AG20443 (cell line): ENCODE measurements around the gene CDK14.
"Not testable (repeated sequence)": the region's sequence is repeated elsewhere in the genome, so short reads cannot be mapped to it uniquely, and the experiment has no call there.

Experiments
- DNase-seq: peaks from one replicate; pipeline ENCODE4 v3.0.0; 2012; ENCODE audit warnings: low spot score, mixed read lengths

Gene CDK14

DNA sequence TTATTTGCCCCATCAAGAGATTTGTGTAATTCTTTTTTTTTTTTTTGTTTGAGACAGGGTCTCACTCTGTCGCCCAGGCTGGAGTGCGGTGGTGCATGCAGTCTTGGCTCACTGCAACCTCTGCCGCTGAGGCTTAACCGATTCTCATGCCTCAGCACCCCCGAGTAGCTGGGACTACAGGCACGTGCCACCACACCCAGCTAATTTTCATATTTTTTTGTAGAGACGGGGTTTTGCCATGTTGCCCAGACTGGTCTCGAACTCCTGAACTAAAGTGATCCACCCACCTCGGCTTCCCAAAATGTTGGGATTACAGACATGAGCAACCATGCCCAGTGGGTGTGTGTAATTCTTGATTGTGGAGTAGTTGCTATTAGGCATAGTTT lies 161.4 kb downstream of the CDK14 start:
- not testable (repeated sequence) for DNase-seq

DNA sequence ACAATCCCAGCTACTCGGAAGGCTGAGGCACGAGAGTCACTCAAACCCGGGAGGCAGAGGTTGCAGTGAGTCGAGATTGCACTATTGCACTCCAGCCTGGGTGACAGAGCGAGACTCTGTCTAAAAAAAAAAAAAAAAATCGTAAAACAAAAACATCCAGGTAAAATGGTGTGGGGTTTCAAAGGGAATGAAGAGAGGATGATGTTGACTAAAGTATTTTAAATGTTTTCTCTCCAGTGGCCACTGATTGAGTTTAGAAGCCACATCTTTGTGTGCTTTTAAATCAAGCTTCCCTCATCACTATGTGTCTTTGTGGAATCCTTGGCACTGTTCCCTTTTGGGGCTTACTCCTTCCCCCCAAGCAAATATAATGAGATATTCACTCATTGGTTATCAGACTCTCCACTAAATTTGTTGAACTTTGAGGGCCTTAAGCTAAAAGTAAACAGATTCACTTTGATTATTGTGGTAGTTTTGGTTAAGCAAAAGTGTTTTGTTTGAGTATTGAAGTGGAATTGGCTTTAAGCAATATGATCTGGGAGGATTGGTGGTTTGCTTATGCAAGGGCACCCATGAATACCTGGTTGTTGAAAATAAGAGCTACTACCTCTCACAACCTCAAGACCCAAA lies 162.9 kb downstream of the CDK14 start:
- DNase-seq = no peak

- no peak for DNase-seq
Measured at GRCh38 chr7:90759710-90760109, 163.6 kb downstream of the CDK14 start.

DNA sequence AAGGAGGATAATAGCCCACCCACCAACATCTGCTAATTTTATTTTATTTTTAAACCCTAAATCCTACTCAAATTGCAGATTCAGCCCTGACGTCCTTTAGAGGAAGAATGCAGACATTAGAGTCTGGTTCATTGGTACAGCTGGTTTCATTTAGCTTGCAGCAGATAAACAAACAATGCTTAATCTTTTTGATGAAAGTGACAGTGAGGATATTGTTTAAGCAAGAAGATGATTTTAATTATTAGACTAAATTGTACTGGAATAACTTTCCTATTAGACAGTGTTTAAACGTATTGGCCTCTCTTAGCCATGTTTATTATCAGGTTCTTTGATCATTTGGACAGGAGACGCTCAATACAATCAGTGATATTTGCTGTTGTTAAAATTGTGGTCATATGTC lies 164.8 kb downstream of the CDK14 start:
- DNase-seq = no peak

DNA sequence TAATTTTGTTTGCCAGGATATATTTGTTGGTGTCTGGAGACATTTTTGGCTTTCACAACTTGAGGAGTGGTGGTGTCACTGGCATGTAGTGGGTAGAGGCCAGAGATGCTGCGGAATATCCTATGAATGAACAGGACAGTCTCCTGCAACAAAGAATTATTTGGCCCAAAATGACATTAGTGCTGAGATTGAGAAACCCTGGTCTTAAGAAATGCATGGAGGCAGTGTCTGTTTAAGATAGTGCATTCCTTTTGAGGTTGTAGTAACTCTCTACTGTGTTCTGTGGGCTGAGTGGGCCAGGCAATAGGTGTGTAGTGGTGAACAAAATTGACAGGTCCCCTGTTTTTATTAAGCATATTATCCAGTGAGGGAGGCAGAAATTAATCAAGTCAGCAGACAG lies 165.5 kb downstream of the CDK14 start:
- no peak for DNase-seq

DNA sequence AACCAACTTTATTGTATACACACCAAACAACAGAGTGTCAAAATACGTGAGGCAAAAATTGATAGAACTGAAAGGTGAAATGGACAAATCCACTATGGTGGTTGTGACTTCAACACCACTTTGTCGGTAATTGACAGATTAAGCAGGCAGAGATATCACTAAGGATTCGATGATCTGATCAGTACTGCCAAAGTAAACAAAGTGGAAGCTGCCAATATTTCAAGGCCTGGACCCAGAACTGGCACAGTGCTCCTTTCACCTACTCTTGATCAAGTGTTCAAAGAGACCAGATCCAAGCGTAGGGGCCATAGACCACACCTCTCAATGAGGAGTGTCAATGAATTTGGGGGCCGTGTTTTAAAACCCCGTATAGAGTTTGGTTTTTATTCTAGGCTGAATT lies 167.0 kb downstream of the CDK14 start:
- no peak for DNase-seq

- no peak for DNase-seq
Measured at GRCh38 chr7:90764848-90765570, 168.9 kb downstream of the CDK14 start.

DNA sequence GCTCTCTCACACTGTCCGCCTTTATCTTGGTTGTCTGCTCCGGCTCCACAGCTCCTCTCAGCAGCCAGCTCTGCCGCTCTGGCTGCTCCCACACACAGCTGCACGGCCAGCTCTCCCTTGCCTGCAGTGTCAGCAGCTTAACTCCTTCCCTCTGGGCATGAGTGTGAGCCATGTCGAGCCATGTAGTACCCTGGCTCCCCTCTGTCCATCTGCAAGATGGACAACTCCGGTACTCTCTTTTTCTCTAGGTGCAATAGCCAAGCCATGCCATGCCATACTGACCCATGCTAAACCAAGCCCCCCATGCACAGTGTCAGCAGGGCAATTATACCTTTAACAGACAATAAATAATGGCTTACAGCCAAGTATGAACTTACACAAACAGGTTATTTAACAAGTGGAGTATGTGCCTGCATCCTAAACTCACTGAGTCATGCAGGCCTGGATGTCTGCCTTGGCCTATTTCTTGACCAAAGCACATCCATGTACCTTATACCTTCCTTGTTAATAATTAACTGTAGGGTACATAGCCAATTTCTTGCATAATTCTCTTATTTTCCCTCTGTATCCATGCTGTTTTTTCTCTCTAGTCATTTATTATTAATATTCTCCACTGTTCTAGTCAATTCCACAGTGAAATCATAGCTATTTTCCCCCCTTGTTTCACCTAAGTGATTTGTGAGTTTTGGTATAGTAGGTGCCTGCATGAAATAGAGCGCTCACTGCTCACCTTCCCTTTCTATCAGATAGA lies 170.9 kb downstream of the CDK14 start:
- no peak for DNase-seq

DNA sequence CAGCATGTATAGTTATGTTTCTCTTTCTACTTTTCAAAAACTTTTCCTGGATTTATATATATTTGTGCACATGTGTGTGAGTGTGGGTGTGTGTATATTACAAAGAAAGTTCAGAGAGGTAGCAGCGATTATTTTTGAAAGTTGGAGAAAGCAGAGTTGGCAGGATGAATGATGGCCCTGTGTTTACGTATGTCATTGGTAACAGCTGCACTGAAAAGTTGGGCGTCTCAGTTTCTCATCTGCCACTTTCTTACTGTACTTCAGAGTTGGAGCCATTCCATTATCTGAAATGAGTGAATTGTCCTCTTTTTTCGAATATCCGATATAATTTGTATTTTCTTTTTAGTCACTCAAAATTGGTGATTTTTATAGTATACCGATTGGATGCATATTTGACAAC lies 172.2 kb downstream of the CDK14 start:
- no peak for DNase-seq

GRCh38 chr7:90769036-90769435 lies 172.9 kb downstream of the CDK14 start:
- DNase-seq = no peak

DNA sequence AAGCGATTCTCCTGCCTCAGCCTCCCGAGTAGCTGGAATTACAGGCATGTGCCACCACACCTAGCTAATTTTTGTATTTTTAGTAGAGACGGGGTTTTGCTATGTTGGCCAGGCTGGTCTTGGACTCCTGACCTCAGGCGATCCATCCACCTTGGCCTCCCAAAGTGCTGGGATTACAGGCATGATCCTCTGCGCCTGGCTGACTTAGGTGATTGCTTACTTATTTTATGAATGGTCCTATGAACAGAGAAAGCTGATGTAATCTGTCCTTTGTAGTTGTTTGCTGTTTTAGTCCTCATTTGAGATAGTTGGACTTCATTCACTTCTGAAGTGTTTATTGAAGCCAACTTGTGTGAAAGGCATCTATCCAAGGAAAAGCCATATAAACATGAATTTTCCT lies 173.4 kb downstream of the CDK14 start:
- DNase-seq = not testable (repeated sequence)

DNA sequence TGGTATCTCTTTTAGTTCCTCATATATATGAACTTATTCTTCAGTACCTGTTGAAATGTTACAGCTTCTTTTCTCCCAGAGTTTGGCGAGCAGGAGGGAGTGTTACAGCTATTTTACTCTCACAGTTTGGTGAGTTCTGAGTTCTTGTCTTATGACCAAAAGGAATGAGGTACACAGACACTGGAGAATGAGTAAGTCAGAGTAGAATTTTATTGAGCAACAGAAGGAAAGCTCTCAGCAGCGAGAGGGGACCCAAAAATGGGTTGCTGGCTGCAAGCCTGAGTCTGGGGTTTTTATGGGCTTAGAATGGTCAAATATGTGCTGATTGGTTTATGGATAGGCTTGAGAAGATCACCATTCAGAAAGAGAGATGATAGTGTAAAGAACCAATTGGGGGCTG lies 175.2 kb downstream of the CDK14 start:
- peak; percentile 11 for DNase-seq

DNA sequence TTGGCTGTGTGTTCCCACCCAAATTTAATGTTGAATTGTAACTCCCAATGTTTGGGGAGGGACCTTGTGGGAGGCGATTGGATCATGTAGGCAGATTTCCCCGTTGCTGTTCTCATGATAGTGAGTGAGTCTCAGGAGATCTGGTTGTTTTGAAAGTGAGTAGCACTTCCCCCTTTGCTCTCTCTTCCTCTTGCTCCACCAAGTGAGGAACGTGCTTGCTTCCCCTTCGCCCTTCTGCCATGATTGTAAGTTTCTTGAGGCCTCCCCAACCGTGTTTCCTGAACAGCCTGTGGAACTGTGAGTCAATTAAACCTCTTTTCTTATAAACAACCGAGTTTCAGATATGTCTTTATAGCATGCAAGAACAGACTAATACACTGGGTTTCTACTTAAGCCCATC lies 176.3 kb downstream of the CDK14 start:
- DNase-seq = no peak

DNA sequence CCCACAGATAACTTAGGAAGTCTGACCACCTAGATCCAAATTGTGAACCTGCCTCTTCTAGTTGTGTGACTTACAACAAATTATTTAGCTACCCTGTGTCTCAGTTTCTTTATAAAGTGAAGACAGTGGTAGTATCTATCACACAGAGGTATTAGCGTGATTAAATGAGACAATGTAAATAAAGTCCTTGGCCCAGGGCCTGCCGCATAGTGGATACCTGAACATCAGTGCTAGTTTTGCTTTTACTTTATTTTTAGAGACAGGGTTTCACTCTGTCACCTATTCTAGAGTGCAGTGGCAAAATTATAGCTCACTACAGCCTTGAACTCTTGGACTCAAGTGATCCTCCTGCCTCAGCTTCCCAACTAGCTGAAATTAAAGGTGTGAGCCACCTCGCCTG lies 177.1 kb downstream of the CDK14 start:
- DNase-seq = no peak

- DNase-seq = no peak
Measured at GRCh38 chr7:90774706-90775105, 178.6 kb downstream of the CDK14 start.

- no peak for DNase-seq
Measured at GRCh38 chr7:90775383-90775965, 179.4 kb downstream of the CDK14 start.

DNA sequence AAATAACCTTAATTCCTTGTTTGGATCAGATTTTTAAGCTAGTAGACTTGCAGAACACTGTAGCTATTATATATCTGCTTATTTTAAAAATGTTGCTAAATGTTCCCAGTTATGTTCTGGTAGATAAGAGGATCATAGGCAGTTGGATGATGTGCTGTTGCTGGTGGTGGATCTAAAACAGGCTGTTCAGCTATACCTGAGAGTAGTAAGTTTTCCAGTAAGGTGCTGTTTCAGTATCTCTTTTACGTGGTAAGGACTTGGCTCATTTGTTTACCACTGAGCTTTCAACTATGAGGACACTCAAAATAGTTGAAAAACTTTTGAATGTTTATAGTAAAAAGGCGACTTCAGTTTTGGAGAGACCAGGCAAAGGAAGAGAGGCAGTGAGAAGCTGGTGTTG lies 180.9 kb downstream of the CDK14 start:
- no peak for DNase-seq

DNA sequence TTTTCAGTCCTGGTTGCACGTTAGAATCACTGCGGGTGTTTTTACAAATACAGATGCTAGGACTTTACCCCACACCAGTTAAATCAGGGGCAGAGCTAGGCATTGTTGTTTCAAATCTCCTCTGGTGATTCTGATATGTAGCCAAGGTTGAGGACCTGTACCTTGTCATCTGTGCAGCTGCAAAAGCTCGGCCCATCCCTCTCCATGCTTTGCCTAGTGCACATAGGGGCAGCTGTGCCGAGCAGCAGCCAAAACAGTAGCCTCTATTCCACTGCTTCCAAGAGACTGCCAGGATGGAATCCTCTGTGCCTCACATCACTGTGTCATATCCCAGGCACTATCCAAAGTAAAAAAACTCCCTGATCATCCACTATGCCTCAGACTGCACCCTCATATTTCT lies 181.3 kb downstream of the CDK14 start:
- peak; percentile 24 for DNase-seq

DNA sequence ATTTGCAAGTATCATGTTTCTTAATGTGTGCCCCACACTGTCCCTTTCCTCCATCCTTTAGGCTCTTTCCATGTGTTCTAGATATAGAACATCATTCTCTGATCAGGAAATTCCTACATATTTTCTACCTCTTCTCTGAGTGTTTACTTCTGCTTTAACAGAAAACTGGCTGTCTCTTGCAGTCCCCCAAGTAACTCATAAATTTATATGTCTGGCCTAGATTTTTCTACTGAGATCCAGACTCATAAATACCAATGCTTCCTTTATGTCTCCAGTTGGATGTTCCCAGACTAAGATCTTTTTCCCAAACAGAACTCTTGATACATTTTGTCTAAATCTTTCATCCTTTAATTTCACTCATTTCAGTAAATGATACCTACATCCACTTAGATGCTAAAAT lies 181.8 kb downstream of the CDK14 start:
- DNase-seq = no peak

- peak; percentile 28 for DNase-seq
Measured at GRCh38 chr7:90788052-90788451, 191.9 kb downstream of the CDK14 start.

DNA sequence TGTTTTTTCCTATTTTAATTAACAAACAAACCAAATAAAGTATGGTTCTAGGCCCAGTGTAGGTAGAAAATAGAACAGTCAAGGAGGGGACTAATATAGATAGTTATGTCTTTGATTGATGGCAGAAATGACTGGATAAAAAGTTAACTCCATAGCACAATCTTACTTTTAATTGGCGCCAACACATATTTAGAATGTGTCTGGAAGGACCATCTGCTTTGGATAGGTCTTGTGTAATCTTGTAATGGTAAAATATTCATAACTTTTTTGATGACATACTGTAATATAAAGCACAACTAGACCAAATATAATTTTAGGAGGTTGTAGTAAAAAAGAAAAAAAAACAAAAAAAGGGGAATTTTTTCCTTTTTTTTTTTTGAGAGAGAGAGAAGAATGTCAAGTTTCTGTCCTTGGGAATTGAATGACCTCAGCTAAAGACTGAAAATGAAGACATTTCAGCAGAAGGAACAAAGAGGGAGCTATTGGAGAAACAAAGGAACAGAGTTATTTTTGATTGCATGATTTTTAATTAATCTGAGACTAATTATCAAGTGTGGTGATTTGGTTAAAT lies 193.7 kb downstream of the CDK14 start:
- no peak for DNase-seq

DNA sequence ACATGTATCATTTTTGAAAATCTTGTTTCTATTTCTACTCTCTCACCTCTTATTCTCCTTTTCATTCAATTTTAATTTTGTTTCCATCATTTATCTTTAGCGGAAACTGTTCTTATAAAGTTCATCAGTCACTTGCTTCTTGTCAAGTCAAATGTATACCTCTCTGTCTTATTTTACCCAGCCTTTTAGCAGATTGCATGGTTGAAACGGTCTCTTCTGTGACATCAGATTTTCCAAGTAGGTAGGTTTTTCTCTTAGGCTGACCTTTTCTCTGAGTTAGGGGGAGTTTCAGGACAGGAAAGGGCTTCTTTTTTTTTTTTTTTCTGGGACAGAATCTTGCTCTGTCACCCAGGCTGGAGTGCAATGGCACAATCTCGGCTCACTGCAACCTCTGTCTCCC lies 195.5 kb downstream of the CDK14 start:
- DNase-seq = no peak

DNA sequence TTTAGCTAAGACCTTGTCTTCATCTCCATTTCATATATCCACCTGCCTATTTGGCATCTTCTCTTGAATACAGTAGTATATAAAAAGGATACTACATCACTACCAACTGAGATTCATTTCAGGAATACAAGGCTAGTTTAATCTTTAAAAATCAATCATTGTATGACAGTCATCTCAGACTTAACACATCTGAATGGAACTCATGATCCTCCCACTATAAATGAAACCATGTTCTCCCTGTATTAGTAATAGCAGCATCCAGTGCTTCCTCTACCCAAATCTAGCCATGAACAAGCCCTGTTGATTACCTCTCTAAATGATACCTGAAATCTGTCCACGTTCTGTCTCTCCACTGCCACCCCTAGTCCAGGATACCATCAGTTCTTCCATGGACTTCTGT lies 196.2 kb downstream of the CDK14 start:
- no peak for DNase-seq
